HEK293T (cell line): ENCODE results near the gene GPR18.

ENCODE experiments used
- CTCF ChIA-PET: fragments of 350-600 bp; formaldehyde crosslinking; extraction: SDS; loops from one replicate; lab custom pipeline; 2021; ENCODE audit warnings: antibody characterized with exemption, inconsistent platforms; lab: Yijun Ruan, JAX
- POLR2A ChIA-PET: fragments of 350-600 bp; formaldehyde crosslinking; extraction: SDS; loops from one replicate; lab custom pipeline; 2020; ENCODE audit warnings: antibody characterized with exemption, inconsistent platforms; lab: Yijun Ruan, JAX
- DNase-seq: peaks from one replicate; pipeline ENCODE4 v3.0.0; 2012; ENCODE audit warnings: mixed read lengths; ENCODE audit errors: extremely low spot score
- ARNT ChIP-seq: fragments of 450-650 bp; IDR thresholded peaks from 2 replicates; pipeline ENCODE4 v1.6.1; 2017; ENCODE audit warnings: mild to moderate bottlenecking
- BHLHE40 ChIP-seq: fragments of 450-650 bp; IDR thresholded peaks from 2 replicates; pipeline ENCODE4 v1.6.1; 2016; ENCODE audit warnings: mild to moderate bottlenecking, moderate library complexity, borderline replicate concordance
- CTBP1 ChIP-seq: fragments of 450-650 bp; IDR thresholded peaks from 2 replicates; pipeline ENCODE4 v1.6.1; 2016; ENCODE audit warnings: borderline replicate concordance
- ELF4 ChIP-seq: fragments of 450-650 bp; IDR thresholded peaks from 2 replicates; pipeline ENCODE4 v1.6.1; 2017; ENCODE audit warnings: antibody characterized with exemption
- FOXA1 ChIP-seq: fragments of 450-650 bp; IDR thresholded peaks from 2 replicates; pipeline ENCODE4 v1.6.1; 2016; ENCODE audit warnings: mild to moderate bottlenecking
- FOXK2 ChIP-seq: fragments of 450-650 bp; IDR thresholded peaks from 2 replicates; pipeline ENCODE4 v1.6.1; 2016; ENCODE audit warnings: mild to moderate bottlenecking
- FOXM1 ChIP-seq: fragments of 450-650 bp; IDR thresholded peaks from 2 replicates; pipeline ENCODE4 v1.6.1; 2017; ENCODE audit warnings: mild to moderate bottlenecking, borderline replicate concordance
- HDGF ChIP-seq: fragments of 450-650 bp; IDR thresholded peaks from 2 replicates; pipeline ENCODE4 v1.6.1; 2017; ENCODE audit warnings: antibody characterized with exemption, borderline replicate concordance
- L3MBTL2 ChIP-seq: fragments of 450-650 bp; conservative IDR thresholded peaks from 2 replicates; pipeline ENCODE4 v1.6.1; 2016; ENCODE audit warnings: mild to moderate bottlenecking
- LEF1 ChIP-seq: fragments of 450-650 bp; IDR thresholded peaks from 2 replicates; pipeline ENCODE4 v1.6.1; 2017; ENCODE audit warnings: mild to moderate bottlenecking, borderline replicate concordance
- NFRKB ChIP-seq: fragments of 450-650 bp; IDR thresholded peaks from 2 replicates; pipeline ENCODE4 v1.6.1; 2016; ENCODE audit warnings: mild to moderate bottlenecking, moderate library complexity
- PKNOX1 ChIP-seq: fragments of 450-650 bp; IDR thresholded peaks from 2 replicates; pipeline ENCODE4 v1.6.1; 2016
- SP1 ChIP-seq: fragments of 450-650 bp; IDR thresholded peaks from 2 replicates; pipeline ENCODE4 v1.6.1; 2017
- SUZ12 ChIP-seq: fragments of 450-650 bp; IDR thresholded peaks from 2 replicates; pipeline ENCODE4 v1.6.1; 2016; ENCODE audit warnings: mild to moderate bottlenecking
- TARDBP ChIP-seq: fragments of 450-650 bp; IDR thresholded peaks from 2 replicates; pipeline ENCODE4 v1.6.1; 2016
- ZNF384 ChIP-seq: fragments of 450-650 bp; IDR thresholded peaks from 2 replicates; pipeline ENCODE4 v1.6.1; 2016

Gene GPR18

GRCh38 chr13:99260216-99260615 is 2.0 kb upstream of the GPR18 start:
- ChIA-PET CTCF (no interaction called here), POLR2A (no interaction called here)
- TF ChIP-seq SP1, result no peak
- TF ChIP-seq HDGF, result no peak
- no peak for TF ChIP-seq PKNOX1
- TF ChIP-seq BHLHE40, result no peak
- no peak for TF ChIP-seq ZNF384
- no peak for TF ChIP-seq CTBP1
- no peak for TF ChIP-seq FOXA1
- TF ChIP-seq NFRKB, result no peak
- TF ChIP-seq ARNT, result no peak
- DNase-seq, result no peak

- ChIA-PET POLR2A (no interaction called here), CTCF (no interaction called here)
- DNase-seq, result no peak
- no peak for TF ChIP-seq HDGF
- no peak for TF ChIP-seq BHLHE40
- no peak for TF ChIP-seq CTBP1
- TF ChIP-seq FOXA1, result no peak
- TF ChIP-seq PKNOX1, result no peak
- TF ChIP-seq FOXM1, result no peak
- no peak for TF ChIP-seq TARDBP
- TF ChIP-seq ARNT, result no peak
- TF ChIP-seq SP1, result no peak
- no peak for TF ChIP-seq L3MBTL2
These were observed 767 bp upstream of the GPR18 start for GRCh38 chr13:99258946-99259345.

GRCh38 chr13:99257291-99257690 is 888 bp downstream of the GPR18 start:
- POLR2A ChIA-PET, result no interaction called here
- CTCF ChIA-PET, result interaction anchor here (0.6 kb wide), 1 partner anchor 192 kb away, joined by 3 read pairs; no protein-coding TSS in a partner anchor
- no peak for DNase-seq
- TF ChIP-seq SUZ12 (no peak), FOXK2 (no peak), SP1 (no peak), HDGF (no peak), FOXM1 (no peak), L3MBTL2 (no peak), FOXA1 (no peak), ZNF384 (no peak), BHLHE40 (no peak), ELF4 (no peak), PKNOX1 (no peak), ARNT (no peak), CTBP1 (no peak), TARDBP (no peak), LEF1 (no peak), NFRKB (no peak)

- CTCF ChIA-PET, result no interaction called here
- POLR2A ChIA-PET, result interaction anchor here (1.0 kb wide), 1 partner anchor 56 kb away, joined by 4 read pairs; the partner anchor contains the start of gene UBAC2
- TF ChIP-seq TARDBP, result no peak
- TF ChIP-seq BHLHE40, result no peak
- no peak for TF ChIP-seq ARNT
- no peak for TF ChIP-seq L3MBTL2
- TF ChIP-seq NFRKB, result no peak
- TF ChIP-seq FOXM1, result no peak
- TF ChIP-seq LEF1, result no peak
- no peak for TF ChIP-seq ZNF384
- no peak for TF ChIP-seq FOXK2
- no peak for TF ChIP-seq CTBP1
- TF ChIP-seq FOXA1, result no peak
- TF ChIP-seq HDGF, result no peak
- TF ChIP-seq SP1, result no peak
- no peak for TF ChIP-seq SUZ12
- TF ChIP-seq ELF4, result no peak
- no peak for DNase-seq
These were observed 1.5 kb downstream of the GPR18 start for GRCh38 chr13:99256709-99257108.

- DNase-seq, result no peak
- TF ChIP-seq ZNF384, result no peak
- no peak for TF ChIP-seq HDGF
- no peak for TF ChIP-seq PKNOX1
- no peak for TF ChIP-seq SP1
- no peak for TF ChIP-seq FOXK2
- no peak for TF ChIP-seq BHLHE40
- no peak for TF ChIP-seq FOXM1
- TF ChIP-seq ELF4, result no peak
- TF ChIP-seq FOXA1, result no peak
- no peak for TF ChIP-seq ARNT
- no peak for TF ChIP-seq SUZ12
- TF ChIP-seq LEF1, result no peak
- no peak for TF ChIP-seq L3MBTL2
- TF ChIP-seq CTBP1, result no peak
- TF ChIP-seq TARDBP, result no peak
- no peak for TF ChIP-seq NFRKB
- POLR2A ChIA-PET, result interaction anchor here (1.0 kb wide), 1 partner anchor 56 kb away, joined by 4 read pairs; the partner anchor contains the start of gene UBAC2
- CTCF ChIA-PET, result no interaction called here
These were observed 1.9 kb downstream of the GPR18 start for GRCh38 chr13:99256283-99256682.

GRCh38 chr13:99255271-99255670 is 2.9 kb downstream of the GPR18 start:
- no peak for DNase-seq
- CTCF ChIA-PET, result interaction anchor here (0.6 kb wide), 1 partner anchor 335 kb away, joined by 4 read pairs; no protein-coding TSS in a partner anchor
- TF ChIP-seq L3MBTL2 (no peak), FOXM1 (no peak), NFRKB (no peak), ZNF384 (no peak), LEF1 (no peak), TARDBP (no peak), SUZ12 (no peak), SP1 (no peak), FOXK2 (no peak), FOXA1 (no peak), HDGF (no peak), ARNT (no peak), CTBP1 (no peak), PKNOX1 (no peak), BHLHE40 (no peak), ELF4 (no peak)

More at GRCh38 chr13:99255271-99255670, 2.9 kb downstream of the GPR18 start:
- POLR2A ChIA-PET, result no interaction called here
